ENCODE data around the gene MTMR12. TPM values are rescaled to one million over a fixed set of nuclear protein-coding genes. Genes with fewer than 3 reads are reported as not detected.
"Not testable (repeated sequence)": the region's sequence is repeated elsewhere in the genome, so short reads cannot be mapped to it uniquely, and the experiment has no call there.

MTMR12 gene
- total and polyA plus RNA-seq, 2 donors (not counting 1 experiment from before 2014, with no cell fraction given): 9.6 to 29.2 TPM

- ChIA-PET POLR2A (interaction anchor here (0.9 kb wide), 1 partner anchor 10 kb away, joined by 3 read pairs; no protein-coding TSS in a partner anchor), CTCF (no interaction called here)
- no peaks in the 10 kb centered on the region for H3K9me3 Mint-ChIP-seq (ENCODE audit: insufficient read depth)
- H3K27ac Mint-ChIP-seq: peak overlapping the region; percentile 91
- Histone ChIP-seq H3K36me3 (replicated peaks in 1 of 2; ENCODE audit: control extremely low read depth in 1 of 2, control insufficient read depth in 1 of 2, extremely low read depth in 1 of 2, insufficient read depth in 2 of 2, low read length in 1 of 2) (peaks cover 0 to 23% of the 10 kb centered on the region in 2 experiments), H3K4me1 (ENCODE audit: control insufficient read depth in 2 of 2, insufficient read depth in 2 of 2, low read length in 2 of 2) (peaks cover 32 to 34% of the 10 kb centered on the region in 2 donors), H3K27me3 (replicated peaks in 1 of 4; ENCODE audit: control extremely low read depth in 1 of 4, control insufficient read depth in 3 of 4, insufficient read depth in 4 of 4, low read length in 3 of 4) (no peaks in the 10 kb centered on the region), H3K9ac (ENCODE audit: low read length) (no peak overlapping the region), H4K20me1 (ENCODE audit: control insufficient read depth, insufficient read depth, low read length, poor library complexity, severe bottlenecking) (no peaks in the 10 kb centered on the region), H3K4me2 (replicated peaks; ENCODE audit: low read depth, low read length, poor library complexity, severe bottlenecking) (peak overlapping the region; percentile 47), H3K9me3 (ENCODE audit: control extremely low read depth in 1 of 3, control insufficient read depth in 2 of 3, insufficient read depth in 1 of 3, low read length in 2 of 3) (no peaks in the 10 kb centered on the region), H3K27ac (ENCODE audit: low read length in 2 of 2) (peak overlapping the region; percentile 73 to 86), H3K79me2 (ENCODE audit: control insufficient read depth, insufficient read depth, low read length) (peaks cover 80% of the 10 kb centered on the region), H3K4me3 (ENCODE audit: control extremely low read depth in 1 of 5, extremely low read depth in 1 of 5, insufficient read depth in 1 of 5, low read depth in 2 of 5, low read length in 4 of 5) (no peak overlapping the region), H2AFZ (ENCODE audit: insufficient read depth, low read depth, low read length, poor library complexity, severe bottlenecking) (no peak overlapping the region)
- 37% methylated on average over 3 of the region's 5 CpGs for WGBS (ENCODE audit: insufficient coverage)
- intact Hi-C loops (cut with micrococcal nuclease): loop anchor here (1.0 kb wide), 2 partner anchors 15 to 21 kb away; partner anchors contain the start of gene MTMR12
- DNase-seq (peak; percentile 88), ATAC-seq (ENCODE audit: low read depth) (peak; percentile 91)
- no peaks in the 10 kb centered on the region for H3K27me3 Mint-ChIP-seq
- peak overlapping the region; percentile 79 for H3K4me3 Mint-ChIP-seq
- H3K4me1 Mint-ChIP-seq: peaks cover 64% of the 10 kb centered on the region
- TF ChIP-seq CTCF (IDR thresholded peaks at IDR 0.05): no peak
- TF ChIP-seq EZH2 (IDR thresholded peaks at IDR 0.05; ENCODE audit: borderline replicate concordance, insufficient read depth, low read depth, low read length, poor library complexity, severe bottlenecking): no peak
Measured at GRCh38 chr5:32290922-32291321, 21.8 kb downstream of the MTMR12 start.

GRCh38 chr5:32290501-32290900 lies 22.2 kb downstream of the MTMR12 start:
- H4K20me1 ChIP-seq (ENCODE audit: control insufficient read depth, insufficient read depth, low read length, poor library complexity, severe bottlenecking); H3K9me3 ChIP-seq (ENCODE audit: control extremely low read depth in 1 of 3, control insufficient read depth in 2 of 3, insufficient read depth in 1 of 3, low read length in 2 of 3); H3K27me3 ChIP-seq (replicated peaks in 1 of 4; ENCODE audit: control extremely low read depth in 1 of 4, control insufficient read depth in 3 of 4, insufficient read depth in 4 of 4, low read length in 3 of 4); H3K4me2 ChIP-seq (replicated peaks; ENCODE audit: low read depth, low read length, poor library complexity, severe bottlenecking); H3K9ac ChIP-seq (ENCODE audit: low read length); intact Hi-C loops (cut with micrococcal nuclease); H3K4me3 ChIP-seq (ENCODE audit: control extremely low read depth in 1 of 5, extremely low read depth in 1 of 5, insufficient read depth in 1 of 5, low read depth in 2 of 5, low read length in 4 of 5); ATAC-seq (ENCODE audit: low read depth); H3K9me3 Mint-ChIP-seq (ENCODE audit: insufficient read depth); DNase-seq; H3K27me3 Mint-ChIP-seq; CTCF ChIA-PET; H2AFZ ChIP-seq (ENCODE audit: insufficient read depth, low read depth, low read length, poor library complexity, severe bottlenecking): not testable (repeated sequence)
- WGBS (ENCODE audit: insufficient coverage): 100% methylated on average over 3 of the region's 3 CpGs
- Histone ChIP-seq H3K36me3 (replicated peaks in 1 of 2; ENCODE audit: control extremely low read depth in 1 of 2, control insufficient read depth in 1 of 2, extremely low read depth in 1 of 2, insufficient read depth in 2 of 2, low read length in 1 of 2) (peaks cover 0 to 19% of the 10 kb centered on the region in 2 experiments), H3K79me2 (ENCODE audit: control insufficient read depth, insufficient read depth, low read length) (peaks cover 80% of the 10 kb centered on the region), H3K27ac (ENCODE audit: low read length in 2 of 2) (peak overlapping the region; percentile 73 to 86), H3K4me1 (ENCODE audit: control insufficient read depth in 2 of 2, insufficient read depth in 2 of 2, low read length in 2 of 2) (peaks cover 32 to 34% of the 10 kb centered on the region in 2 donors)
- Mint-ChIP-seq H3K27ac (peak overlapping the region; percentile 91), H3K4me1 (peaks cover 68% of the 10 kb centered on the region), H3K4me3 (peak overlapping the region; percentile 79)
- POLR2A ChIA-PET: interaction anchor here (0.9 kb wide), 1 partner anchor 10 kb away, joined by 3 read pairs; no protein-coding TSS in a partner anchor

- CTCF ChIA-PET; ATAC-seq (ENCODE audit: low read depth); H2AFZ ChIP-seq (ENCODE audit: insufficient read depth, low read depth, low read length, poor library complexity, severe bottlenecking); H3K27me3 Mint-ChIP-seq; DNase-seq; H3K9me3 ChIP-seq (ENCODE audit: control extremely low read depth in 1 of 3, control insufficient read depth in 2 of 3, insufficient read depth in 1 of 3, low read length in 2 of 3); H3K9me3 Mint-ChIP-seq (ENCODE audit: insufficient read depth); H3K27me3 ChIP-seq (replicated peaks in 1 of 4; ENCODE audit: control extremely low read depth in 1 of 4, control insufficient read depth in 3 of 4, insufficient read depth in 4 of 4, low read length in 3 of 4); intact Hi-C loops (cut with micrococcal nuclease); H4K20me1 ChIP-seq (ENCODE audit: control insufficient read depth, insufficient read depth, low read length, poor library complexity, severe bottlenecking); H3K4me2 ChIP-seq (replicated peaks; ENCODE audit: low read depth, low read length, poor library complexity, severe bottlenecking); H3K9ac ChIP-seq (ENCODE audit: low read length); H3K4me3 ChIP-seq (ENCODE audit: control extremely low read depth in 1 of 5, extremely low read depth in 1 of 5, insufficient read depth in 1 of 5, low read depth in 2 of 5, low read length in 4 of 5); H3K4me3 Mint-ChIP-seq: not testable (repeated sequence)
- Mint-ChIP-seq H3K27ac (peak overlapping the region; percentile 32), H3K4me1 (peaks cover 69% of the 10 kb centered on the region)
- POLR2A ChIA-PET: interaction anchor here (0.9 kb wide), 1 partner anchor 11 kb away, joined by 3 read pairs; no protein-coding TSS in a partner anchor
- H3K79me2 ChIP-seq (ENCODE audit: control insufficient read depth, insufficient read depth, low read length): peaks cover 75% of the 10 kb centered on the region
- H3K36me3 ChIP-seq (replicated peaks in 1 of 2; ENCODE audit: control extremely low read depth in 1 of 2, control insufficient read depth in 1 of 2, extremely low read depth in 1 of 2, insufficient read depth in 2 of 2, low read length in 1 of 2): peaks cover 0 to 14% of the 10 kb centered on the region in 2 experiments
- peak overlapping the region; percentile 73 to 86 for H3K27ac ChIP-seq (ENCODE audit: low read length in 2 of 2)
- H3K4me1 ChIP-seq (ENCODE audit: control insufficient read depth in 2 of 2, insufficient read depth in 2 of 2, low read length in 2 of 2): peaks cover 32 to 34% of the 10 kb centered on the region in 2 donors
- WGBS (ENCODE audit: insufficient coverage): no CpG with 5 or more reads among the region's 1 CpG
Measured at GRCh38 chr5:32289986-32290385, 22.8 kb downstream of the MTMR12 start.
